Subcutaneous adipose tissue (tissue), 4 donors: ENCODE results near the gene ADAMTS3. TPM values are rescaled to one million over a fixed set of nuclear protein-coding genes. Genes with fewer than 3 reads are reported as not detected.

Experiments
- total RNA-seq, 4 donors: library from RNA; depleted of rRNA; stranded (reverse); fragments of >200 nt; gene quantifications; one replicate each; pipeline ENCODE4 v1.1.0, GENCODE V29; 2016
- TF ChIP-seq, protein P1 (sequence below): fragments of 450-650 bp; IDR thresholded peaks from one replicate; pipeline ENCODE4 v1.5.1; 2016; ENCODE audit warnings: low read depth, mild to moderate bottlenecking, control low read depth, antibody characterized with exemption, moderate library complexity

ADAMTS3 gene
- total RNA-seq, 4 donors from 2014 or later, result 1.3 to 4.4 (median 1.8) TPM

DNA sequence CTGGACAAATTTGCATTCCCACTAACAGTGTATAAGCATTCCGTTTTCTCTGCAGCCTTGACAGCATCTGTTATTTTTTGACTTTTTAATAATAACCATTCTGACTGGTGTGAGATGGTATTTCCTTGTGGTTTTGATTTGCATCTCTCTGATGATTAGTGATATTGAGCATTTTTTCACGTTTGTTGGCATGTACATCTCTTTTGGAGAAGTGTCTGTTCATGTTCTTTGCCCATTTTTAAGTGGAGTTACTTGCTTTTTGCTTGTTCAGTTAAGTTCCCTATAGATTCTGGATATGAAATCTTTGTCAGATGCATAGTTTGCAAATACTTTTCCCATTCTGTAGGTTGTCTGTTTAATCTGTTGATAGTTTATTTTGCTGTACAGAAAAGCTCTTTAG is 68.8 kb downstream of the ADAMTS3 start:
- TF ChIP-seq, protein P1, sequence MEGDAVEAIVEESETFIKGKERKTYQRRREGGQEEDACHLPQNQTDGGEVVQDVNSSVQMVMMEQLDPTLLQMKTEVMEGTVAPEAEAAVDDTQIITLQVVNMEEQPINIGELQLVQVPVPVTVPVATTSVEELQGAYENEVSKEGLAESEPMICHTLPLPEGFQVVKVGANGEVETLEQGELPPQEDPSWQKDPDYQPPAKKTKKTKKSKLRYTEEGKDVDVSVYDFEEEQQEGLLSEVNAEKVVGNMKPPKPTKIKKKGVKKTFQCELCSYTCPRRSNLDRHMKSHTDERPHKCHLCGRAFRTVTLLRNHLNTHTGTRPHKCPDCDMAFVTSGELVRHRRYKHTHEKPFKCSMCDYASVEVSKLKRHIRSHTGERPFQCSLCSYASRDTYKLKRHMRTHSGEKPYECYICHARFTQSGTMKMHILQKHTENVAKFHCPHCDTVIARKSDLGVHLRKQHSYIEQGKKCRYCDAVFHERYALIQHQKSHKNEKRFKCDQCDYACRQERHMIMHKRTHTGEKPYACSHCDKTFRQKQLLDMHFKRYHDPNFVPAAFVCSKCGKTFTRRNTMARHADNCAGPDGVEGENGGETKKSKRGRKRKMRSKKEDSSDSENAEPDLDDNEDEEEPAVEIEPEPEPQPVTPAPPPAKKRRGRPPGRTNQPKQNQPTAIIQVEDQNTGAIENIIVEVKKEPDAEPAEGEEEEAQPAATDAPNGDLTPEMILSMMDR, result no peak

DNA sequence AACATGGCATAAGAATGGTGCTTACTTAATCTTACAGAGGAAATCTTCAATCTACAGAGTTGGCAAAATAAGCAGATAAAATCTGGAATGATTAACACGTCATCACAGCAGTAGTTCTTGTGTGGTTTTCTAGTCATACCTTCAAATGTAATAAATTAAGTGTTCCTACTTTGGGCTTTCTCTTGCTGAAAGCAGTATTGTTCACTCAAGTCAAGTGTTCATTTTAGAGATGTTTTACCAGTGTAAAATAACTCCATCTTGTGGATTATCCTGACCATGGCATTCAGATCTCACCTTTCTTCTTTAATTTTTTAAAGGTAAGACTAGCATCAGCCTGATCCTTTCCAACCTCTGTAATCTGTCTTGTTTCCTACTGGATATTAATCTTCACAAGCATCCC is 72.9 kb downstream of the ADAMTS3 start:
- TF ChIP-seq, protein P1, result no peak

DNA sequence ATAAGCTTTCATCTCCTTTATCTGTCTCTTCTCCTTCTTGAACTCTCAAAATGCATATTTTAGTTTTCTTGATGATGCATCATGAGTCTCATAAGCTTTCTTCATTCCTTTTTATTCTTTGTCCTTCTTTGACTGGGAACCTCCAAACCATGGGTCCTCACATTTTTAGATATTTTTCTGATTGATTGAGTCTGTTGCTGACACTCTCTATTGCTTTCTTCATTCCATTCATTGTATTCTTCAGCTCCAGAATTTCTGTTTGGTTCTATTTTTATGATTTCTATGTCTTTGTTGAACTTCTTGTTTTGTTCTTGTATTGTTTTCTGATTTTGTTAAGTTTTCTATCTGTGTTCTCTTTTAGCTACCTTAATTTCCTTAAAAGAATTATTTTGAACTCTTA is 74.9 kb downstream of the ADAMTS3 start:
- TF ChIP-seq, protein P1, result no peak

DNA sequence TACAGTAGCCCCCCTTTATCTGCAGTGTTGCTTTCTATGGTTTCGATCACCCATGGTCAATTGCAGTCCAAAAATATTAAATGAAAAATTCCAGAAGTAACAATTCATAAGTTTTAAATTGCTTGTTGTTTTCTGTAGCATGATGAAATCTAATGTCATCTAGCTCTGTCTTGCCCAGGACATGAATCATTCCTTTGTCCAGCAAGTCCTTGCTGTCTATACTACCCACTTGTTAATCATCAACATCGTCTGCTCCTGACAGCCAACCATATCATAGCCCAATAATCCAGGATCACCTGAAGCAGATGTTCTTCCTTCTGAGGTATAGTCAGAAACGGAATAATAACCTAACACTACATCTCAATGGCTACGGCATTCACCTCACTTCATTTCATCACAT is 79.8 kb downstream of the ADAMTS3 start:
- TF ChIP-seq, protein P1, result no peak

DNA sequence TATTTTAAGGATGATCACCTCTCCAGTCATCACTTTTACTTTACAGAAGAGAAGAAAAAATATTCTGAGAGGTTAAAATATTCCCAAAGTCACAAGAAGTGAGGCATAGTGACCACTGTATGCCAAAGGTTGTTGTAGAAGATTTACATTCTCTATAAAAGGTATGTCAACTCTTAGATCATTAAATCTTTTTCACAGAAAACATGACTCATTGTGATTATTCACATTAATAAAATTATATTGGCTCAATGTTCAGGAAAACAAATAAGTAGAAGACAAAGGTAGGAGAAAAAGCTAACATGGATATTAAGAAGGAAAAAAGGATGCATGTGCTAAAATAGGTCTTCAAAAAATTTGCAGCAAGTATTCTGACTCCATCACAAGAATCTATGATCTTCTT is 82.0 kb downstream of the ADAMTS3 start:
- TF ChIP-seq, protein P1, result no peak

DNA sequence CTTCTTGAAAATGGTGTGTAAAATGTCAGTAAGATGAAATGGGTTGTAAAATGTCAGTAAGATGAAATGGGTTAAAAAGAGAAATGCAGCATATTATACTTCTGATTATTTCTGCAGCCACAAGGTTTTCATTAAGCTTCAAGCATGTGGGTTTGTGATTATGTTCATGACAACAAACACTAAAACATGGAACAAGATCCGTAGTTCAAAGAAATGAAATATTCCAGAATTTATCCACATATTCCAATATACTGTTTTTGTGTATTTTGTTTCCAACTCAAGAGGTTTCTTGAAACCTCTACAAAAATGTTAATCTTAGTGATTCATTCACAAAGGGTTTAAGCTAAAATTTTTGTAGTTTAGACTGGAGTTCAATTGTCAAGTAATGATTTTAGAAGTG is 84.0 kb downstream of the ADAMTS3 start:
- TF ChIP-seq, protein P1, result no peak

DNA sequence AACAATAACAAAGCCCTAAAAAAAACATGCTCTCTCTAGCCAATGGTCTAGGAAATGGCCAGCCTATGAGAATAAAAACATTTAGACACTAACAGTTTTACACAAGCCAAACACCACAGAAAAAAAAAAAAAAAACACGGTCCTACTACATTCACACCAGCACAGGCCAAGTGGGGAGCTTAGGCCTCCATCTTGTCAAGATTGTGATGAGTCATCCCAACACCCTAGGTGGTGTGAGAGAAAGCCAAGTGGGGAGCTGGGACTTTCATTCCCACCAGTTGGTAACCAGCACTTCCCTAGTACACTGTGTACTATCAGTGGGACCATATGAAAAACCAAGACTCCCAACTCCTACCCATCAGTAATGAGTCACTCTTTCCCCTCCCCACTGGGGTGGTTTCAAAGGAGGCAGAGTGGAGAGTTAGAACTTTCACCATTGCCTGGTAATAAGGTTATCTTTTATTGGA is 95.6 kb downstream of the ADAMTS3 start:
- TF ChIP-seq, protein P1, result no peak
